GM18861 (cell line): ENCODE measurements around the gene IL22RA1.

Experiments
- ATAC-seq: cut with Tn5 transposase; IDR thresholded peaks from one replicate; pipeline ENCODE4 v1.9.1; 2021; ENCODE audit not compliant: unreplicated experiment

The IL22RA1 gene, protein sequence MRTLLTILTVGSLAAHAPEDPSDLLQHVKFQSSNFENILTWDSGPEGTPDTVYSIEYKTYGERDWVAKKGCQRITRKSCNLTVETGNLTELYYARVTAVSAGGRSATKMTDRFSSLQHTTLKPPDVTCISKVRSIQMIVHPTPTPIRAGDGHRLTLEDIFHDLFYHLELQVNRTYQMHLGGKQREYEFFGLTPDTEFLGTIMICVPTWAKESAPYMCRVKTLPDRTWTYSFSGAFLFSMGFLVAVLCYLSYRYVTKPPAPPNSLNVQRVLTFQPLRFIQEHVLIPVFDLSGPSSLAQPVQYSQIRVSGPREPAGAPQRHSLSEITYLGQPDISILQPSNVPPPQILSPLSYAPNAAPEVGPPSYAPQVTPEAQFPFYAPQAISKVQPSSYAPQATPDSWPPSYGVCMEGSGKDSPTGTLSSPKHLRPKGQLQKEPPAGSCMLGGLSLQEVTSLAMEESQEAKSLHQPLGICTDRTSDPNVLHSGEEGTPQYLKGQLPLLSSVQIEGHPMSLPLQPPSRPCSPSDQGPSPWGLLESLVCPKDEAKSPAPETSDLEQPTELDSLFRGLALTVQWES

DNA sequence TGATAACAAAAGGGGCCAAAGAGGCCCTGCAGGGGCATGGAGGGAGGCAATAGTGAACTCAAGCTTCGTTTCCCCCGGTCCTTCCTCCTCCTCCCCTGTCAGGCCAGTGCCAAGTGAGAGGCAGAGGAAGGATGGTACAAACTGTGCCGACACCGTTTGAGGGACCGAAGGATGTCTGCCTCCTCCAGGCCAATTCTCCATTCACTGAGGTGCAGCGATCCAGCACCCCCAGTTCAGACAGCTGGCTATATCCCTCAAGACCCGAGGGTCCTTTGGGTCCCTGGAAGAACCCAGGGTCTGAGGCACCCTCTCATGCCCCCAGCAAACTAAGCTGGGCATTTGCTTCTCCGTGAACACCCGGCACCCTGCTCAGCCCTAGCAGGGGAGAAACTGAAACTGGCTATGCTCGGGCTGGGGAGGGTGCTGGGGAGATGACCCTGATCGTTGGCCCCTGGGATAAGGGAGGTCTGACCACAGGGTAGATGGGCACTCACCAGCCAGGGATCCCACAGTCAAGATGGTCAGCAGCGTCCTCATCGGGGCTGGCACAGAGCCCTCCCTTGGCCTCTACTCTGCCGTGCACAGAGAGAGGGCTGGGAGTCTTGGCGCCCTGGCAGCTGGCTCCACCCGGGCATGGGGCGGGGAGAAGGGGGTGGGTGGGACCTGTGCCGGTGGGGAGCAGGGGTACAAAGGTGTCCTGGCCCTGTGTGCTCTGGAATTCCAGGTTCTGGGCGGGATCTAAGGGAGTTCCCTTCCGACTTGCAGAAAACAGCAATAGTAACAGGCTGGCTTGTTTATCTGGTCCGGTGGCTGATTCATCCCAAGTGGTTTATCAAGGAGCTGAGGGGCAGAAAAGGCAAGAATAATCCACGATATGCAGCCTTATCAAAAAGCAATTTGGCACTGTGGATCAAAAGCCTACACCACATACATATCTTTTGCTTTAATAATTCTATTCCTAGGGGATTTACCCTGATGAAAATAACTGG is at the start of gene IL22RA1:
Gene IL22RA1, minus strand, starts transcription at position 595 of the 989 bp plus-strand sequence. Its CDS starts 58 bp downstream, at position 537.
- no peak for ATAC-seq

DNA sequence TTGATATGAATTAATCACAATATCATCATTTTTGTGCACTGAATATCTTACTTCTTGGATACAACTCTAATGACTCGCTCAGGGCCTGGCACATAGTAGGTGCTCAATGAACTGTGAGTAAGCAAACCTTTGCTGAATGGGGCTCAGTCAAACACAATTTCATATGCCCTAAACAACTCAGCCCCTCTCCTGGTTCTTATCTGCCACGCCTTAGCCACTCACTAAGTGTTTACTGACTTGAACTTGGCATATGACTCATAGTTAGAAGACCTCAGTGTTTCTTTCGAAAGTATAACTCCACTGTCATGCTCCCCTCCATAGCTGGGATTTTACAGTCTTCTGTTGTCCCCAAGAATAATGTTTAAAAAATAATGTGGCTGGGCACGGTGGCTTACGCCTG is 48.9 kb upstream of the IL22RA1 start:
- peak; percentile 35 for ATAC-seq

DNA sequence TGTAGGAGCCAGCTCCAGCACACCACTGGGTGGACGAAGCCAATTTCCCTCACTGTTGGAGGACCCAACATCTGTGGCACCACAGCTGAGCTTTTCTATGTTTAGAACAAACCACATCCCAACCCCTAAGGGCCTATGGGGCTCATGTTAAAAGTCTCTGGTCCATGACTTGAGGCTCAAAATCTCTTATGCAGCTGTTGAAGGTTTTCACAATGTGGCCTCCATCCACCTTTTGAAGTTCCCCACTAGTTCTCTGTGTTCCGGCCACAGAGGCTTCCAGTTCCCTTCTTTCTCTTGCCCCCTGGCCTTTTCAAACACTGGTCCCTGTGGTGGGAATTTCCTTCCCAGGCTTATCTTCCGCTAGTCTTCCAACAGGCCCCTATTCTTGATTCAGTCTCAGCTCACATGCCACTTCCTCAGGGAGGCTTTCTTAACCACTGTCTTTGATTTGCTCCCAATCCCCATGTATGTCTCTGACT is 48.1 kb upstream of the IL22RA1 start:
- ATAC-seq, result no peak

DNA sequence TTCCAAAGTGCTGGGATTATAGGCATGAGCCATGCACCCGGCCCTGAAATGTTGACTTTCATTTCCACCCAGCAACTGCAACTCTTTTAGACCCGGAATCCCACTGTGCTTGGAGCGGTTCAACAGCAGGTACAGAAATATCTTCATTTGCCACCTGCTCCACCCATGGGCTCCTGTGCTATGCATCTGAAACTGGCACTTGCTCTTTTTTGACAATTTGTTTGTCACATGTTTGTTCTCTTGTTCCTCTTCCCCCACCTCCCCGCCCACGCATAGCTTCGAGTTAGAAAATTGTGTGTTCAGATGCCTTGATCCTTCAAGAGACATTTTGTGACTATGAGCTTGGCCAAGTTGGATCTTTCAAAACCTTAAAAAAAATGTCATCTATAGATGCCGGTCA is 46.6 kb upstream of the IL22RA1 start:
- no peak for ATAC-seq

DNA sequence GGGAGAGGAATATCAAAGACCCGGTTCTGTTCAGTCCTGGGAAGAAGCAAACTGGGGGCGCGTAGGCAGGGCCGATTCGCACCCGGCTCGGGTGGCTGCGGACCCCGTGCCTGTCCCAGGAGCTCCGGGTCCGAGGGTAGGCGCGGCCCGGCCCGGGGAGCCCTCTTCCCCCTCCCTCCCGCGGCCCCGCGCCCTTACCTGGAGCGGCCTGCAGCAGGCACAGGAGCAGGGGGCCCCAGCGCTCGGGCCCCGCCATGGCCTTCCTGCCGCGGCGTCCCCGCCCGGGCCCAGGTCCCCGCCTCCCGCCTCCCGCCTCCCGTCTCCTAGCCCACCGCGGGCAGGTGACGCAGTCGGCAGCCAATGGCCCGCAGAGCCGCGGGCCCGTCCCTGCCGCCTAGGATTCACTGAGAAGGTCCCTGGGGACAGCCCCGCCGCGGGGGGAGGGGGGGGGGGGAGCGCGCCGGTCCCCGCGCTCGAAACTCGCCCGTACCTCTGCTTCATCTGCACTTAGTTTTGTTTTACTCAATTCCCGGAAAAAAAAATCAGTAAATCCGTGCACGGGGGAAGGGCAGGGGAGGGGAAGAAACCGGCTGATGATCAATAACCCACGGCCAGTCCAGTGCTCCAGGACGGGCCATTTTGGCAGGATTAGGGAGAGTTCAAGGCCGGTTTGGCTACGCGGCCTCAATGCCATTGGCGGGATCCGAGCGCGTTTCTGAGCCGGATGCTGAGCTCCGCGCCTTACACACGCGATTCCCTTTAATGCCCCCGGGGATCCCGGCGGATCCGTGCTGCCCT is 44.3 kb upstream of the IL22RA1 start, which contains the start of gene IFNLR1:
Gene IFNLR1, minus strand, starts transcription at position 297 of the 798 bp plus-strand sequence. Its CDS starts 41 bp downstream, at position 256.
- ATAC-seq, result no peak

DNA sequence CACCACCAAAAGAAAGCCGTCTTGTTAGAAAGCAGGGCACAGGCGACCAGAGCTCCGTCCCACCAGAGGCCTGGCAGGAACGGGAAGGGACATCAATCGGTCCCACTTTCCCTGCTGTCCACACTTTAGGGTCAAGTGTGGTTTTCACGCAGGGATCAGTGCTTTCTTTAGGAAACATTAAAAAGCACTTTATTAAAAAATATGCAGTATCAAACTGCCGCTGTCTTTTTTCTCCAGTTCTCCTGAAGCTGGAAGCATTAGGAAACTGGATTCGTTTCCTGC is 43.7 kb upstream of the IL22RA1 start:
- ATAC-seq, result no peak

DNA sequence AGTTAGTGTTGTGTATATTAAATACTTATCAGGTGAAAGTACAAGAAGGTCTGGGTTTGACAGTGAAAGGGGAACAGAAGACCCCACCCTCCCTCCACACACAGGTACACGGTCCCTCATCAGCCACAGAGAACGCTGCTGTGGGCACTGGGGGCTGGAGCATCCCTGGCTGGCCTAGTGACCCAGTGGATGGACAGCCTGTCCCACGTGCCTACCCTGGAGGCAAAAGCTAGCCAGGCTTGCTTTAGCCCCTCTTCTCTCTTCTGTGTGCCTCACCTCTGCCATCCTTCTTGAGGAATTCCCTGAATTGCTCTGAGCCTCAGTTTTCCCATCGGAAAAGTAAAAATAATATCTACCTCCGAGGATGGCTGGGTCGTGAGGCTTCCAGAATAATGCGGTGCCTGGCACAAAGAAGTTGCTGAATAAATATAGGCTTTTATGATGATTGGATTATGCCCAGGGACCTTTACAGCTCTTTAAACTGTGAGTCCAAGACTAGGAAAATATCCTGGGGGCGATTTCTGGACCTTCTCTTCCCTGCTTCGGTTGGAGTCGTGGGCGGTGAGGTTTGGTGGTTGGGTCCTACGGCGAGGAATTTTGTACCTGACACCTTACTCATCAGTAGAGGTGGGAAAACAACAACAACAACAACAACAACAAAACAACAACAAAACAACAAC is 43.2 kb upstream of the IL22RA1 start:
- ATAC-seq, result no peak

DNA sequence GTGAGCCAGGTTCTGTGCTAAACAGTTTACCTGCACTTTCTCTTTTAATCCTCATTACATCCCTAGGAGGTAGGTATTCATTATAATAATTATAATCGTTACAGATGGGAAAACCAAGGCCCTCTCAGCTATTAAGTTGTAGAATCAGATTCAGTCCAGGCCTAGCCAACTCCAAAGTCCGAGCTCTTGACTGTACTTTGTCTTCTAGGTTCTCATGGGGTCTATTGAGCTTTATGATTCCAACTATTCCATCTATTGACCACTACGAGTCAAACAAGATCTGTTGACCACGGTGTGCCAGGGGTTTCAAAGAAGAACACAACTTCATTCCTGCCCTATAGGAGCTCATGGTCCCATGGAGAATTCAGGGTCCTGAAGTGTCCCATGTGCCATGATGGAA is 42.1 kb upstream of the IL22RA1 start:
- ATAC-seq, result no peak

DNA sequence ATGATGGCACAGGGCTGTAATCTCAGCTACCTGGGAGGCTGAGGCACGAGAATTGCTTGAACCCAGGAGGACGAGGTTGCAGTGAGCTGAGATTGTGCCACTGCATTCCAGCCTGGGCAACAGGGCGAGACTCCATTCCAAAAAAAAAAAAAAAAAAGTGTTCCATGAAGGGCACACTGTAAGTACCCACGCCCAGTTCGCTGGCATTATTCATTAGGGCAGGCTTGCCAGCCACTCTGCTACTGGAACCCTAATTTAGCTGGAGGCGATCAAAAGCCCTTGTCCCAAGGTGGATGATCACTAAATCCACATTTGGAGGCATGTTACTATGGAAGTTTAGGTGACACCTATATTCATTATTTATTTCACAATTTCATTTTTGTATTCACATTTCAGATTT is 39.1 kb upstream of the IL22RA1 start:
- no peak for ATAC-seq

DNA sequence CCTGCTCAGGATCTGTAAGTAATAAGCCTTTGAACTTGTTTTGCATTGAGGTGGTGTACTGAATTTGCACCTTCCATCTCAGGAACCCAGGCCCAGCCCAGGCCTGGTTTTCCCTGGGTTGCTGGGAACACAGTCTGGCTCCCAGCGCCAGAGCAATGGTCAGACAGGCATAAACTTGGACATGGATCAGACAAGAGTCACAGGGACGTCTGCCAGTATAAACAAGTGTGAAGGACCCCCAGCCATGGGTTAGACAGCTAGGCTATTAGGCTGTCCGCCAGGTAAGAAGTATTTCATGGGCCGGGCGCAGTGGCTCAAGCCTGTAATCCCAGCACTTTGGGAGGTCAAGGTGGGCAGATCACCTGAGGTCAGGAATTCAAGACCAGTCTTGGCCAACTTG is 38.7 kb upstream of the IL22RA1 start:
- no peak for ATAC-seq

DNA sequence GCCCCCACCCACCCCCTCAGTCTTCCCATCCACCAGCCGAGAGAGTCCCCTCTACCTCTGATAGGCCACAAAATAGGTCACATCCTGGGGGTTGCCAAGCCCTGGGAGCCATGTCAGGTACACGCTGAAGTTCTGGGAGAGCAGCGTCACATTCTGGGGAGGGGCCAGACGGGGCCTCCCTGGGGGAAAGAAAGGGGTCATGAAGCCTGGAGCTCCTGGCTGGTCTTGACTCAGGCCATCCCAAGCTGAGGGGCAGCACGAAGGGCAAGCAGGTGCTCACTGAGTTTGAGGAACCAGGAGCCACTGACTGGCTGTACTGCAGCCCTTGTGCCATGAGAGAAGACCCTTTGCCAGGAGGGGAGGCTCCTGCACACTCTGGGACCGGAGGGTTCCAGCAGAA is 37.7 kb upstream of the IL22RA1 start:
- ATAC-seq, result no peak

DNA sequence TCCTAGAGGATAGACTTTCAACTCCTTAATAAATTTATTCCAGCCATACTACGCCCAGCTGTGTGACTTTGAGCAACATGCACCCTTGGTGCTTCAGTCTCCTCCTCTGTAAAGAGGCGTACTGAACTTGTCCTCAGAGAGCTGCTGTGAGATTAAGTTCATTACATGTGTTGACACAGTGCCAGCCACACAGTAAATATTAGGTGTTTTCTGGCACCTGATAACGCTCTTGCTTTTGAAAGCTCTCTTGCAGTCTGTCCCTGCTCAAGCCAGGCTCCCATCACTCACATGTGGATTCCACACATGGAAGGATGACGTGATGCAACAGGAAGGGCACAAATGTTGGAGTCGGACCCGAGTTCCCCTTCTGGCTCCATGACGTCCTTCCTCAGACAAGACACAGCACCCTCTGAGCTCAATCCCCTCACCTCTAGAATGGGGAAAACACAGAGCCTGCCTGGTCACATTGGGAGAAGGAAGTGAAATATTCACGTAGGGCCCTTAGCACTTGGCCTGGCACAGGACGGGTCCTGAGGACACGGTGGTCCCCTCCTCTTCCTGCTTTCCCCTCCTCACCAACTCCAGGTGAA is 36.4 kb upstream of the IL22RA1 start:
- ATAC-seq, result no peak

DNA sequence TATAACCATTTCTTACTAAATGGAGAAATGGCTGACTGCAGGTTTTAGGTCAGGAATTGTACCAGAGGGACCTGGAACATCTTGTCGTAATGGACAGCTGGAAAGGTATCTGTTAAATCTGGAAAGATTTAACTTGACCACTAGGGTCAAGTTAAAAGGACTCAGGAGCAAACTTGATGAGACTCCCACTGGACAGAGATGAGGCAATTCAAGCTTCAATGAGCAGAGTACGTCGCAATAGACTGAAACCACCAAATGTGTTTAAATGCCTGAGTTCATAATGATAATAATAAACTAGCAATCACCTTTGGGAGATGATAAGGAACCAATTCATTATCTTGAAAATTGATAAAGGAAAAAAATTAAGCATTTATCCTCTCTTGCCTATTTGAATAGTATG is 35.5 kb upstream of the IL22RA1 start:
- no peak for ATAC-seq

DNA sequence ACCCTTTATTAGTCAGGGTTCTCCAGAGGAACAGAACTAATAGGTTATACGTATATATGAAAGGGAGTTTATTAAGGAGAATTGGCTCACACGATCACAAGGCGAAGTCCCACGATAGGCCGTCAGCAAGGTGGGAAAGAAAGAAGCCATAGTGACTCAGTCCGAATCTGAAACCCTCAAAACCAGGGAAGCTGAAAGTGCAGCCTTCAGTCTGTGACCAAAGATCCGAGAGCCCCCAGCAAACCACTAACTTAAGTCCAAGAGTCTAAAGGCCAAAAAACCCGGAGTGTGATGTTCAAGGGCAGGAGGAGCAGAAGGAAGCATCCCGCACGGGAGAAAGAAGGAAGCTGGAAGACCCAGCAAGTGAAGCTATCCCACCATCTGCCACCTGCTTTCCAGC is 34.2 kb upstream of the IL22RA1 start:
- ATAC-seq, result no peak

DNA sequence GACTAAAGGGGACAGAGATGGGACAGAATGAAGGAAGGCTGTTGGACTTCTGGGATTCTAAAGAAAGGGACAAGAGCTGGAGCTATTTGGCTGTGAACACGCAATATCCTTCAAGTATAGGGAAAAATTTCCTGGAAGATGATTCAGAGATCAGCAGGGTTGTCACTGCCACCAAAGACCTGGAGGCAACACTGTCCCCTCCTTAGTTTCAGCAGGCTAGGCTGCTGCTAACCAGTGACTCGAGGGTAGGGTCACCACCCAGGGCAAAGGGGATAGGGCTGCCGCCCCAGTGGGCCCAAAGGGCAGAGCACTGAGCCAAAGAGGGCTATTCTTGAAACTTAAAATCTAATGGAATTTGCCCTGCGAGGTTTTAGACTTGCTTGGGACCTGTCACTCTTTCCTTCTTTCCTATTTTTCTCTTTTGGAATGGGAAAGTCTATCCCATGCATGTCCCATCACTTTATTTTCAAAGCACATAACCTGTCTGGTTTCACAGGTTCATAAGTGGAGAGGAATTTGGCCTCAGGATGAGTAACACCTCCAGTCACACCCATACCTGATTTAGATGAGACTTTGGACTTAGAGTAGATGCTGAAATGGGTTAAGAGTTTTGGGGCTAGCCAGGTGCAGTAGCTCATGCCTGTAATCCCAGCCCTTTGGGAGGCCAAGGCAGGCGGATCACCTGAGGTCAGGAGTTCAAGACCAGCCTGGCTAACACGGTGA is 32.3 kb upstream of the IL22RA1 start:
- no peak for ATAC-seq

DNA sequence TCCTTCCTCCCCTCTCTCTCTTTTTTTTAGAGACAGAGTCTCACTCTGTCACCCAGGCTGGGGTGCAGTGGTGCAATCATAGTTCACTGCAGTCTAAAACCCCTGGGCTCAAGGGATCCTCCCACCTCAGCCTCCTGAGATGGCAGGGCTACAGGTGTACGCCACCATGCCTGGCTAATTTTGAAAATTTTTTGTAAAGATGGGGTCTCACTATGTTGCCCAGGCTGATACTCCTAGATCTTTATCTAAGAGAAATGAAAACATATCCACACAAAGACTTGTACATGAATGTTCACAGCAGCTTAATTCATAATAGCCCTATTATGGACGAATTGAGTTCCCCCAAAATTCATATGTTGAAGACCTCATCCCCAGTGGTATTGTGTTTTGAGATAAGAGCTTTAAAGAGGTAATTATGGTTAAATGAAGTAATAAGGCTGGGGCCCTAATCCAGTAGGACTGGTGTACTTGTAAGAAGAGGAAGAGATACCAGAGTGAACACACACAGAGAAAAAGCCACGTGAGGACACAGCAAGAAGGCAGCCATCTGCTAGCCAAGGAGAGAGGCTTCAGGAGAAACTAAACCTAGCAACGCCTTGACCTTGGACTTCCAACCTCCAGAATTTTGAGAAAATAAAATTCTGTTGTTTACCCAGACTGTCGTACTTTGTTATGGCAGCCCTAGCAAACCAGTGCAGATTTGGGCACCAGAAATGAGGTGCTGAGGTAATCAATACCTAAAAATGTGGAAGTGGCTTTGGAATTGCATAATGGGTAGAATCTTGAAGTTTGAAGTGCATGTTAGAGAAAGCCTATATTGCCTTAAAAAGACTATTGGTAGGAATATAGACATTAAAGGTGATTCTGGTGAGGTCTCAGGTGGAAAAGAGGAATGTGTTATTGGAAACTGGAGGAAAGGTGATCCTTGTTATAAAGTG is 31.0 kb upstream of the IL22RA1 start:
- no peak for ATAC-seq

DNA sequence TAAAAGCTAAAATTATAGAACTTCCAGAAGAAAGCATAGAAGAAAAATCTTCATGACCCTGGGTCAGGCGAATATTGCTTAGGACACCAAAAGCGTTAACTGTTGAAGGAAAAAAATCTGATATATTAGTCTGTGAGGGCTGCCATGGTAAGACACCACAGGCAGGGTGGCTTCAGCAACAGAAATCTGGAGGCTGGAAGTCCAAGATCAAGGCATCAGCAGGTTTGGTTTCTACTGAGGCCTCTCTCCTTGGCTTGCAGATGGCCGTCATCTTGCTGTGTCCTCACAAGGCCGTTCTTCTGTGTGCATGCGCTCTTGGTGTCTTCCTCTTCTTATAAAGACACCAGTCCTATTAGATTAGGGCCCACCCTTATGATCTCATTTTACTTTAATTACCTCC is 29.7 kb upstream of the IL22RA1 start:
- no peak for ATAC-seq

DNA sequence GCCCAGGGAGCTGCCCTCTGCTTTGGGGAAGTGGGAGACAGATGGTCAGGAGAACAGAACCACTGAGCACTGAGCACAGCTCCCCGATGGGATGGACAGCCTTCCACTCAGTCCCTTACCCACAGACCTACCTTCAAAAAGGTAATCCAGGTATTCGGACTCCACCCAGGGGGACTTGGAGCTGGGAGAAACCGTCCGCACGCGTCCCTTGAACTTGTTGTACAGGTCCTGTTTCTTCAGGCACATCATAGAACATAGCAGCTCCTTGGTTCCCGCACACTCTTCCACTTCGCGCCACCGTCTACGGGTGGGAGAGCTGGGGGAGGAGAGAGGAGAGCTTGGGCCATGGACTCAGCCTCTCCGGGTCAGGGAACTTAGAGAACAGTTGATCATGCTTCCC is 26.3 kb upstream of the IL22RA1 start:
- ATAC-seq, result no peak
